Nephron (organoid): Measurements from ENCODE around the gene FGR.
A peak's percentile ranks its signal among the peaks of the same experiment; 100 is the strongest.

Experiments used
- H3K27ac Mint-ChIP-seq, 3 experiments: 2 replicates each; pipeline ENCODE4 v1.8.0; 2020; ENCODE audit warnings: mixed read lengths in 3 of 3, mild to moderate bottlenecking in 2 of 3, moderate library complexity in 1 of 3
- H3K27me3 Mint-ChIP-seq: 2 replicates; pipeline ENCODE4 v1.8.0; 2021; ENCODE audit warnings: low read depth, mild to moderate bottlenecking, moderate library complexity, mixed read lengths
- H3K36me3 Mint-ChIP-seq: 2 replicates; pipeline ENCODE4 v1.8.0; 2020; ENCODE audit warnings: low read depth, mixed read lengths
- H3K4me1 Mint-ChIP-seq: 2 replicates; pipeline ENCODE4 v1.8.0; 2020; ENCODE audit warnings: mixed read lengths
- H3K4me3 Mint-ChIP-seq, 3 experiments: 2 replicates each; pipeline ENCODE4 v1.8.0; 2020; ENCODE audit warnings: mild to moderate bottlenecking in 3 of 3, mixed read lengths in 3 of 3, moderate library complexity in 2 of 3
- H3K9me3 Mint-ChIP-seq: 2 replicates; pipeline ENCODE4 v1.8.0; 2020; ENCODE audit warnings: mixed read lengths
- CTCF ChIP-seq, 3 experiments: fragments of 200-600 bp; sonication (generic); IDR thresholded peaks; one replicate each; pipeline ENCODE4 v1.5.0; 2021; ENCODE audit warnings: antibody characterized with exemption in 3 of 3; ENCODE audit not compliant: unreplicated experiment in 3 of 3

FGR gene

GRCh38 chr1:27615346-27616192 is 19.4 kb downstream of the FGR start:
- H3K4me3 Mint-ChIP-seq: peak overlapping the region; percentile 54 to 75 (median 72)
- no peak for TF ChIP-seq CTCF (IDR thresholded peaks at IDR 0.05; ENCODE audit: unreplicated experiment in 3 of 3)
- H3K4me1 Mint-ChIP-seq: no peaks in the 10 kb centered on the region
- H3K9me3 Mint-ChIP-seq: no peaks in the 10 kb centered on the region
- peaks cover 4% of the 10 kb centered on the region for H3K27me3 Mint-ChIP-seq
- peak overlapping the region in 1 of 3 experiments; percentile 64 for H3K27ac Mint-ChIP-seq
- H3K36me3 Mint-ChIP-seq: no peaks in the 10 kb centered on the region

DNA sequence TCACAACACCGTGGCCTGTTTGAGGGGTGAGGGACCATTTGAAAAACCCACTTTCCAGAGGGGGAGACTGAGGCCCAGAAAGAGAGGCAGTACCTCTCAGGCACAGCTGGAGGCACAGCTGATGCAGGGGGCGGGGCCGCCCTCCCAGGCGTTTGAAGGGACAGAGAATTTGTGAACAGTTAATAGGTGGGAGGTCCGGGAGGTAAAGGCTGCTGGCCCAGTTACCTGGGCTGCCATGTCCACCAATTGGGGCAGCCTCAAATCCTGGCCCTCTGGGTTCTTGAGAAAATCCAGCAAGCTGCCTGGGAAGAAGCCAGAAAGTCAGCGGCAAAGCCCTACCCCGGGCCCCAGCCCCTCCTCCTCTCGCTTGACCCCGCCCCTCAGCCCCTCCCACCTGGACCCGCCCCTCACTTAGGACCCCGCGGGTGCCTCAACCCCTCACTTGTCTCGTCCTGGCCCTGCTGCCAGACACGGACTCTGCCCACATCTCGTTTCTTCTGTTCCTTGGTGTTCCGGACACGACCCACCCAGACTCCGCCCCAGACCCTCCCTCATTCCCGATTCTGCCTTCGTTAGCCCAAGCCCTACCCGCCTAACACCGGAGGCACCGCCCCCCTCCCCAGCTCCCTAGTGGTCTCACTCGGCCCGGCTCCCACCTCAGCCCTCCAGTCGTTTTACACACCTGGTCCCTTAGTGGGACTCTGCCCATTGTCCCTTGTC is 20.2 kb downstream of the FGR start:
- no peak for TF ChIP-seq CTCF (IDR thresholded peaks at IDR 0.05; ENCODE audit: unreplicated experiment in 3 of 3)
- Mint-ChIP-seq H3K36me3 (no peaks in the 10 kb centered on the region), H3K4me3 (peak overlapping the region; percentile 54 to 75 (median 72))

GRCh38 chr1:27614043-27614624 is 20.9 kb downstream of the FGR start:
- Mint-ChIP-seq H3K27ac (no peak overlapping the region), H3K9me3 (no peaks in the 10 kb centered on the region), H3K4me1 (no peaks in the 10 kb centered on the region), H3K4me3 (peak overlapping the region in 1 of 3 experiments; percentile 38), H3K36me3 (no peaks in the 10 kb centered on the region), H3K27me3 (peaks cover 4% of the 10 kb centered on the region)
- TF ChIP-seq CTCF (IDR thresholded peaks at IDR 0.05; ENCODE audit: unreplicated experiment in 3 of 3): no peak

More for the DNA sequence above, 20.2 kb downstream of the FGR start:
- peak overlapping the region in 1 of 3 experiments; percentile 64 for H3K27ac Mint-ChIP-seq
- H3K27me3 Mint-ChIP-seq: peaks cover 4% of the 10 kb centered on the region
- no peaks in the 10 kb centered on the region for H3K9me3 Mint-ChIP-seq
- no peaks in the 10 kb centered on the region for H3K4me1 Mint-ChIP-seq

GRCh38 chr1:27612718-27613117 is 22.3 kb downstream of the FGR start:
- Mint-ChIP-seq H3K4me1 (no peaks in the 10 kb centered on the region), H3K27ac (peak overlapping the region in 1 of 3 experiments; percentile 64), H3K27me3 (peaks cover 4% of the 10 kb centered on the region), H3K4me3 (no peak overlapping the region), H3K9me3 (no peaks in the 10 kb centered on the region), H3K36me3 (no peaks in the 10 kb centered on the region)
- TF ChIP-seq CTCF (IDR thresholded peaks at IDR 0.05; ENCODE audit: unreplicated experiment in 3 of 3): no peak

DNA sequence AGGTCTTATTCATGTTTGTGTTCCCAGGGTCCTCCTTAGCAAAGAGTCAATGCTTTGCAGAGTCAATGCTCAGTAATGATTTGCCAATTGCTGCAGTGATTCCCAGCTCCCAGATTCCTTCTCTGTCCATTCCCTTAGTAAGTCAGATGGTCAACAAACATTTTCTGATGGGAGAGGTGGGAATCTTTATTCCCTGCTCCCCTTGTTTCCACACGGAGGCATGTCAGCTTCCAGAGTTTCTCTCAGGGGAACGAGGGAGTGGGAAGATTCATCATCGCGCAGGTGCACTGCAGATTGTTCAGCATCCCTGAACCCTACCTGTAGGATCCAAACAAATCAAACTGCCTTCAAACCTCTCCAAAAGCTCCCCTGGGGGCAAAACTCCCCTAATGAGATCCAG is 23.5 kb downstream of the FGR start:
- TF ChIP-seq CTCF (IDR thresholded peaks at IDR 0.05; ENCODE audit: unreplicated experiment in 3 of 3): no peak
- Mint-ChIP-seq H3K27me3 (peaks cover 4% of the 10 kb centered on the region), H3K36me3 (no peaks in the 10 kb centered on the region), H3K9me3 (no peaks in the 10 kb centered on the region), H3K27ac (peak overlapping the region in 1 of 3 experiments; percentile 66), H3K4me3 (no peak overlapping the region), H3K4me1 (peaks cover 7% of the 10 kb centered on the region)
